Memory B cell (primary cell): Measurements from ENCODE around the gene SCUBE3.

Experiments used
- ATAC-seq: fragments of 150-1000 bp; cut with Tn5 transposase; 2 replicates; pipeline ENCODE4 v1.10.0; 2021; ENCODE audit warnings: low read depth, mild to moderate bottlenecking, moderate library complexity
- DNase-seq, 2 donors: peaks; one replicate each; pipeline ENCODE4 v3.0.0; 2022; ENCODE audit warnings: low spot score in 2 of 2
- H3K27ac Mint-ChIP-seq: one replicate; pipeline ENCODE4 v1.8.0; 2022; ENCODE audit warnings: mild to moderate bottlenecking, moderate library complexity, mixed read lengths
- H3K27me3 Mint-ChIP-seq: one replicate; pipeline ENCODE4 v1.8.0; 2022; ENCODE audit warnings: mixed read lengths
- H3K36me3 Mint-ChIP-seq: one replicate; pipeline ENCODE4 v1.8.0; 2022; ENCODE audit warnings: mild to moderate bottlenecking, mixed read lengths
- H3K4me1 Mint-ChIP-seq: one replicate; pipeline ENCODE4 v1.8.0; 2022; ENCODE audit warnings: mixed read lengths
- H3K4me3 Mint-ChIP-seq: one replicate; pipeline ENCODE4 v1.8.0; 2022; ENCODE audit warnings: mild to moderate bottlenecking, moderate library complexity, mixed read lengths
- H3K9me3 Mint-ChIP-seq: one replicate; pipeline ENCODE4 v1.8.0; 2022; ENCODE audit warnings: mixed read lengths

The SCUBE3 gene

DNA sequence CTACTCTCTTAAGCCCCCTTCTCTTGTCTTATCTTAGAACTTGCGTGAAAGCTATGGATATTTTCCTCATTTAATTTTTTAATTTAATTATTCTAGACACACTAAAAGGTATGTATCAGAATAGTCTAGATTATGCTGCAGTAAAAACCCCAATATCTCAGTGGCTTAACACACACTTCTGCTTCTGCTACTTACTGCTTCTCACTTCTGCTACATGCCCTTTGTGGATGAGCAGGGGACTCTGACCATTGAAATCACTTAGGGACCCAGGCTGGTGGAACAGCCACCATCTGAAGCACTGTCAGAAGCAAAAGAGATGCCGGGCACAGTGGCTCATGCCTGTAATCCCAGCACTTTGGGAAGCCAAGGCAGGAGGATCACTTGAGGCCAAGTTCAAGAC lies 27.2 kb upstream of the SCUBE3 start:
- DNase-seq (no peak), ATAC-seq (no peak)
- Mint-ChIP-seq H3K4me1 (no peaks in the 10 kb centered on the region), H3K9me3 (no peaks in the 10 kb centered on the region), H3K27ac (no peak overlapping the region), H3K4me3 (no peak overlapping the region), H3K27me3 (peaks cover 17% of the 10 kb centered on the region), H3K36me3 (no peaks in the 10 kb centered on the region)

DNA sequence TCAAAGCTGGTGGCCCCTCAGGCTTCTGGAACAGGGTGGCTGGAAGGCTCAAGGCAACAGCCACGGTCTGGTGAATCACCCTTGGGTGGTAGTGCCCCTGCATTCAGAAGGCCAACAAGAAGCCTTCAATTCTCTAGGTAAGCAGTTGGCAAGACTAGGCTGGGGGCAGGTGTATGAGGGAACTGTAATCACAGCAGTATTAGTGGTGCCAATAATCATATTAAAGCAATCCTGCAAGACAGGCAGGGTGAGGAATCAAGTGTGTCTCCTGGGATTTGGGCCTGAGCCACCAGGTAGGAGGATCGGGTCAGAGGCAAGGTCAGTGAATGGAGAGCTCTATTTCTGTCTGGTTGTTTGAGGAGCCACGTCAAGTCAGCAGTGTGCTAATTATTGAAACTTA lies 24.9 kb upstream of the SCUBE3 start:
- ATAC-seq (no peak), DNase-seq (no peak)
- Mint-ChIP-seq H3K27ac (no peak overlapping the region), H3K4me3 (no peak overlapping the region), H3K36me3 (no peaks in the 10 kb centered on the region), H3K9me3 (no peaks in the 10 kb centered on the region), H3K4me1 (no peaks in the 10 kb centered on the region), H3K27me3 (peaks cover 16% of the 10 kb centered on the region)

DNA sequence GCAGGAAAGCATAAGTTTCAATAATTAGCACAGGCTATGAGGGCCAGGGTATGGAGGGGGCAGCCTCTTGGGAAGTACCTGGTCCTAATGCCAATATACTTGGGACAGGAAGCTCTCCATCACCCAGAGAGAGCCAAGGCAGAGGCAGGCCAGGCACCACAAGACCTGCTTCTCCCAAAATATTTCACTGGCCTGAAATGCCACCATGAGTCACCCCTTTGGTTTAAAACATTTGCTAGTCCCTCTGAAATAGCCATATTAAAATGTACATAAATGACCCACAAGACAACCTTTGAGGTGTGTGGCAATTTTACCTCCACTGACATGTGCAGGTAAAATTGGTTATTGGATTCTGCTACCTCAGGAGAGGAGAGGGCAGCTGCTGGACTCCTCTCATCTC lies 23.4 kb upstream of the SCUBE3 start:
- H3K27me3 Mint-ChIP-seq, result peaks cover 22% of the 10 kb centered on the region
- H3K27ac Mint-ChIP-seq, result no peak overlapping the region
- H3K36me3 Mint-ChIP-seq, result no peaks in the 10 kb centered on the region
- no peak overlapping the region for H3K4me3 Mint-ChIP-seq
- H3K9me3 Mint-ChIP-seq, result no peaks in the 10 kb centered on the region
- no peak for DNase-seq
- no peaks in the 10 kb centered on the region for H3K4me1 Mint-ChIP-seq
- no peak for ATAC-seq

DNA sequence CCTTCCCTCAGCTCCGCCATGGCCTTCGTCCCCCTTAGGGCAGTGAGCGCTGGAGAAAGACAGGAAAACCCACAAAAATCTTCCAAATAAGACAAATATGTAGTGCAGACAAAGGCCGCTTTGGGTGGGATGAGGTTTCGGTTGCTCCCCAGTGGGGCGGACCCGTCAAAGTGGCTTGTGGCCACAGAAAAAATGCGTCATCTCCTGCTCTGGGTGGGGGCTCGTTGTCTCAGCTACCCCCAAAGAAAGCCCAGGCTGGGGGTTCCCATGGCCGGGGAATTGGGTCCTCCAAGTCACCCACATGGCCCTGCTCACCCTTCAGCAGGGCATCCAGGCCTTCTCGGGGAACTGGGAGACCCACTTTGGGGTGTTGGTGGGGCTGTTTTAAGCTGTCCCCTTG lies 21.9 kb upstream of the SCUBE3 start:
- no peak overlapping the region for H3K4me3 Mint-ChIP-seq
- peaks cover 22% of the 10 kb centered on the region for H3K27me3 Mint-ChIP-seq
- H3K9me3 Mint-ChIP-seq, result no peaks in the 10 kb centered on the region
- no peak for DNase-seq
- no peak for ATAC-seq
- H3K36me3 Mint-ChIP-seq, result no peaks in the 10 kb centered on the region
- no peak overlapping the region for H3K27ac Mint-ChIP-seq
- no peaks in the 10 kb centered on the region for H3K4me1 Mint-ChIP-seq

DNA sequence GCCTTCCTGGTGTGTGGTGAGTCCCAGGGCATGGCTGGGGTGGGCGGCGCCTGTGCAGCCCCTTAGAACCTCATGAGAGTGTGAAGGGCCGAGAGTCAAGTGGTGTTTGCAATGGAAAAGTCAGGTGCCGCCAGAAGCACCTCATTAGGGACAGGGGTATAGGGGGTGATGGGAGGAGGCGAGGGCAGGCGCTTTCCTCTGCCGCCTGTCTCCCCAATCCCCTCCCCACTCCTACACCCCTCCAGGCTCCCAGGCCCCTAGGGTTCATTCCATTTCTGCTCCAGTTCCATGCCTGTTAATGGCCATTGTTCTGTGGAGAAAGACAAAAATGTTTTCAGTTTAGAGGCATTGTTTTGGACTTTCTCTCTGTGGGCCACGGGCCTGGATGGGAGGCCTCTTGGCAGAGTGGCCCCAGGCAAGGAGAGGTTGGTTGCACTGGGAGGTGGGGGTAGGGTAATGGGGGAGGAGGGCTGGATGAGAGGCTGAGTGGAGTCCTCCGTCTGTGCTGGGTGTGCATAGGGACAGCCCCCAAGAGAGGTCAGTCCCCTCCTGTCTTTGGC lies 21.4 kb upstream of the SCUBE3 start:
- H3K9me3 Mint-ChIP-seq, result no peaks in the 10 kb centered on the region
- H3K4me1 Mint-ChIP-seq, result no peaks in the 10 kb centered on the region
- H3K4me3 Mint-ChIP-seq, result no peak overlapping the region

DNA sequence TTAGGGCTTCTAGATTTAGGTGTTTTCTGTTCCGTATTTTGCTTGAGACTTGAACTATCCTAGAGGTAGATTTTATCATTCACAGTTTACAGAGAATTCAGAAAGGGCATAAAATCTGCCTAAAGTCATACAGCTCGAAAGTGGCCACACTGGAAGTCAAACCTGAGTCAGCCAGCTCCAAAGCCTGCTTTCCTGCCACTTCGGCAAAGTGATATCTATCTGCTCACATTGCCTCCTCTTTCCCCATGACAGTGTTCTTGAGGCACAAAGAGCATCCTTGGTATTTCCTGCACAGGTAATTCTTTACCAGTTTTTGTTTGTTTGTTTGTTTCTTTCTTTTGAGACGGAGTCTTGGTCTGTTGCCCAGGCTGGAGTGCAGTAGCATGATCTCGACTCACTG lies 19.4 kb upstream of the SCUBE3 start:
- peaks cover 16% of the 10 kb centered on the region for H3K27me3 Mint-ChIP-seq
- no peaks in the 10 kb centered on the region for H3K36me3 Mint-ChIP-seq
- H3K4me1 Mint-ChIP-seq, result no peaks in the 10 kb centered on the region
- DNase-seq (no peak), ATAC-seq (no peak)
- H3K9me3 Mint-ChIP-seq, result no peaks in the 10 kb centered on the region
- no peak overlapping the region for H3K4me3 Mint-ChIP-seq
- no peak overlapping the region for H3K27ac Mint-ChIP-seq

More for the DNA sequence above, 21.4 kb upstream of the SCUBE3 start:
- Mint-ChIP-seq H3K36me3 (no peaks in the 10 kb centered on the region), H3K27ac (no peak overlapping the region), H3K27me3 (peaks cover 20% of the 10 kb centered on the region)
- no peak for DNase-seq
- ATAC-seq, result no peak

DNA sequence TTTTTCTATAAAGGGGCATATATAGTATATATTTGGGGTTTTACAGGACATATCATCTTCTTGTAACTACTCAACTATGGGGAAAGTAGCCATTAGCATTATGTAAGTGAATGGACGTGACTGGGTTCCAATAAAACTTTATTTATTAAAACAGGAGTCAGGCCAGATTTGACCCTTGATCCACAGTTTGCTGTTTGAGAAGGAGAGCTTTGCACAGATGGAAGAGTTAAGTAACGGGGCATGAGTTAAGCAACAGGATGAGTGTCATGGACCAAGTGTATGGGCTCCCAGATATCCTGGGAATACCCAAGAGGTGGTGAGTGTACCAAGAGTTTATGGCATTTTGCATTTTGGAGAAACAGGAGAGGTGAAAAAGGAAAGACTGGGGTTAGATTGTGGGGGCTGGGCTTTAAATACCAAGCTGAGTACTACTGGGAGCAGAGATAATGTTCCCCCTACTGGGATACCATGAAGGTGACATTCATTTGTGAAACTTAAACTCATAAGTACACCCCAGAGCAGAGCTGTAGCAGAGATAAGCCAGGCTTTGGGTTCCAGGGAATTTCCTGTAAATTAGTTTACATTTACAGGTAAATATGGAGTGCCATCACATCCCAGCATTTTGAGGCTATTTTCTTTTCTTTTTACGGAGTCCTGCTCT lies 18.5 kb upstream of the SCUBE3 start:
- DNase-seq (no peak), ATAC-seq (no peak)
- peaks cover 18% of the 10 kb centered on the region for H3K27me3 Mint-ChIP-seq
- H3K4me3 Mint-ChIP-seq, result no peak overlapping the region
- H3K9me3 Mint-ChIP-seq, result no peaks in the 10 kb centered on the region
- no peaks in the 10 kb centered on the region for H3K4me1 Mint-ChIP-seq
- no peaks in the 10 kb centered on the region for H3K36me3 Mint-ChIP-seq
- no peak overlapping the region for H3K27ac Mint-ChIP-seq

DNA sequence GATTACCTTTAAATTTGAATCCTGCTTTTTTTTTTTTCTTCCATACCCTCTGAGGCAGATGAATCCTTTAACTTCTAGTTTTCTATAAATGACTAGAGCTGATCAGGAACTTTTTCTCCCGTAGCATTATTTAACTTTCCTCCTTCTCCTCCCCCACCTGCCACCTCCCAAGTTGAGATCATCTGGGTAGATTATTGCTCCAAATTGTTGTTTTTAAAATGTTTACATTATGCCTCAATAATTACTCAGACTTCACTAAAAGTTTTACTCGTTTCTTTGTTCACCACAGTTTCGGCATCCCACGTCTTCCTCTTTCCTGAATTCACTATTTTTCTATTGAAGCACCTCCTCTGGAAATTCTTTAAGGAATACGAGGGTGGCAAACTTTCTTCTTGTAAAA lies 16.6 kb upstream of the SCUBE3 start:
- H3K27ac Mint-ChIP-seq, result no peak overlapping the region

DNA sequence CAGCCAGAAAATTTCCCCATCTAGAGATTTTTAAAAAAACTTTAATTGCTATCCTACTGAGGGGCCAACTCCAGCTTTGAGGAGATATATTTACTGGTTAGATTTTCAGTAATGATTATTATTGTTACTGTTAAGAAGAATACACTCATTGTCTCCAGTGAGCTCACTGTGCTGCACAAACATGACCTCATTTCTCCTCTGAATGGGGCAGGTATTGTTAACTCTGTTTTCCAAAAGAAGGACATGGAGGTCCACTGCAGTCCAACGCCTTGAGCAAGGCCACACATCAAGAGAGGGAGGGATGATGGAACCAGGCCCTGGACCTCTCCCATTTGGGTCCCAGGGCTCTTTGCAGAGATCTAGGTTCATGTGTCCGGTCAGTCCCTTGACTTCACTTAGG lies 13.9 kb upstream of the SCUBE3 start:
- Mint-ChIP-seq H3K4me1 (no peaks in the 10 kb centered on the region), H3K27me3 (peaks cover 20% of the 10 kb centered on the region), H3K27ac (no peak overlapping the region), H3K36me3 (no peaks in the 10 kb centered on the region), H3K9me3 (no peaks in the 10 kb centered on the region), H3K4me3 (no peak overlapping the region)
- DNase-seq (no peak), ATAC-seq (no peak)

More for the DNA sequence above, 16.6 kb upstream of the SCUBE3 start:
- no peaks in the 10 kb centered on the region for H3K4me1 Mint-ChIP-seq
- DNase-seq (no peak), ATAC-seq (no peak)
- no peak overlapping the region for H3K4me3 Mint-ChIP-seq
- H3K27me3 Mint-ChIP-seq, result peaks cover 15% of the 10 kb centered on the region
- H3K36me3 Mint-ChIP-seq, result no peaks in the 10 kb centered on the region
- H3K9me3 Mint-ChIP-seq, result no peaks in the 10 kb centered on the region

DNA sequence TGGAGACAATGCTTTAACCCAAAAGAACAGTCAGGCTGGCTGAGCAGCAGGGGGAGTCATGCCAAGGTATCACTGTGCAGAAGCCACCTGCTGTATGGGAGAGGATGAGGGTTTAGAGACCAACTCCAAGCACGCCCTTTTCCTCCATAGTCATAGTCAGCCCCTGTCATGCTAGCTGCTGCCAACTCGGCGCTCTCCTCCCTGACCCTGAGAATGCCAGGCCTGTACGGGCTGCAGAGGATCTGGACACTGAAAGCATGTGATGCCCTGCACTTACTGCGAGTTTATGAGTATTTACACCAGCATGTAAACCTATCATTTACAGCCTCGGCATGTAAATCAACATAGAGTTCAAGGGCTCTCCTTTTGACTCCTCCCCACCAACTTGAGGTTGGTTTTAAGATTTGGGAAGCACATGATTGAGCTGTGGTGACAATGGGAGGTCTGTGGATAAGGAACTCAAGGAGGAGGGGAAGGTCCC lies 11.7 kb upstream of the SCUBE3 start:
- H3K27ac Mint-ChIP-seq, result no peak overlapping the region
- H3K4me3 Mint-ChIP-seq, result no peak overlapping the region
- ATAC-seq (no peak), DNase-seq (no peak)
- H3K9me3 Mint-ChIP-seq, result no peaks in the 10 kb centered on the region
- H3K27me3 Mint-ChIP-seq, result peaks cover 22% of the 10 kb centered on the region
- H3K4me1 Mint-ChIP-seq, result peaks cover 2% of the 10 kb centered on the region
- no peaks in the 10 kb centered on the region for H3K36me3 Mint-ChIP-seq

DNA sequence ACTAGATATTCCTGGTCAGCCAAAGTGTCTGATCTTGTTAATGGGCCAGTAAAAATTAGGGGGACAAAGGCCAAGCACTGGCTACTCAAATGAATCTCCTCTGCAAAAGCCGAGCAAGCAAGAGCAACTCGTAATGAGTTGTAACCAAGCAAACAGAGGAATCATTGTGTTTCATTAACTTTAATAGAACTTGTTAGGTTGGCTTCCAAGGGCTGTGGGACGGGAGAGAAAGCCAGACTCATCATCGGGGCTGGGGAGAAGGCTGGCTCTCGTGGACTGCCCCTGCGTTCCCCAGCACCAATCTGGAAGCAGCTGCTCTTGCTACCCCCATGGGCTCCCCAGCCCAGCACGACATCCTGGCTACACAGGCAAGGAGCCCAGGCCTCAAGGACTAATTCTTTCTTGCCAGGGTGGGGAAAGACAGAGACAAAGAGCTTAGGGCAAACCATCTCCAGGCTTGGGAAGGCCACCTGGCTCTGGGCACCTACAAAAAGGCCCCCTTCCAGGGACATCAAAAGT lies 10.5 kb upstream of the SCUBE3 start:
- DNase-seq (no peak), ATAC-seq (no peak)
- no peaks in the 10 kb centered on the region for H3K9me3 Mint-ChIP-seq
- H3K27ac Mint-ChIP-seq, result no peak overlapping the region
- H3K4me3 Mint-ChIP-seq, result no peak overlapping the region
- peaks cover 28% of the 10 kb centered on the region for H3K27me3 Mint-ChIP-seq
- H3K4me1 Mint-ChIP-seq, result peaks cover 2% of the 10 kb centered on the region
- no peaks in the 10 kb centered on the region for H3K36me3 Mint-ChIP-seq

DNA sequence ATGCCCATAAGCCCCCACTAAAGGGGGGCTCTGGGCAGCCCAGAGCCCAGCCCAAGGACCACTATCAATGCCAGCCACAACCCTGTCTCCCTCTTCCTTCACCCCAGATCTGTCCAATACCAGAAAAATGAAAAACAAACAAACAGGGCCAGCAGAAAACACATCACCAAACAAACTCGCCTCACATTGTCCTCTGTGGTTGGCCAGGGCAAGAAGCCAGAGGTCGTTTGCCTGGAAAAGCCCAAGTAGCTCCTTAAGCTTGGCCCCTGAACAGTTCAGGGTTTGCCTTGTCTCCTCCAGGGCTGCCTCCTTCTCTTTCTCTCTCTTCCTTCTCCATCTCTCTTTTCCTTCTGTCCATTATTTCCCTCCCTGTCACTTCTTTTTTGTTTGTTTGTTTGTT lies 10.1 kb upstream of the SCUBE3 start:
- Mint-ChIP-seq H3K27ac (no peak overlapping the region), H3K36me3 (no peaks in the 10 kb centered on the region), H3K4me3 (no peak overlapping the region), H3K4me1 (peaks cover 4% of the 10 kb centered on the region), H3K9me3 (no peaks in the 10 kb centered on the region), H3K27me3 (peaks cover 33% of the 10 kb centered on the region)
- no peak for ATAC-seq
- no peak for DNase-seq

DNA sequence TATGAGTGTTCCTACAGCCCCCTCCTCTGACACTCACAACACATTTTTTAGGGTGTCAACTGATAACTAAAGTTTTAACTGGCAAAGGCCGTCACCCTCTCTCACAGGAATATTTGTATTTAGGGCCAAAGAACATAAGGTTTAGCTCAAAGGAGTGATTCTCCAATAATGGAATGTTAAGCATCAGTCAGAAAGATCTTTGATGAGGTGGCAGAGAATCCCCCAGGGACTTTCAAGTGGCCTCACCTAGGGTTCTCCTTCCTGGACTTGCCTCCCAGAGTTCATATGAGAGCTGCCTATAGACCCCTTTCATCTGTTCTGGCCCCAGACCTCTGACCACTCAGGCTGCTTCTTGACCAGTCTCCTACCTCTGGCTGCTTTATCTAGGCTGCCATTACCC lies 7.4 kb upstream of the SCUBE3 start:
- peaks cover 33% of the 10 kb centered on the region for H3K27me3 Mint-ChIP-seq
- no peak for ATAC-seq

DNA sequence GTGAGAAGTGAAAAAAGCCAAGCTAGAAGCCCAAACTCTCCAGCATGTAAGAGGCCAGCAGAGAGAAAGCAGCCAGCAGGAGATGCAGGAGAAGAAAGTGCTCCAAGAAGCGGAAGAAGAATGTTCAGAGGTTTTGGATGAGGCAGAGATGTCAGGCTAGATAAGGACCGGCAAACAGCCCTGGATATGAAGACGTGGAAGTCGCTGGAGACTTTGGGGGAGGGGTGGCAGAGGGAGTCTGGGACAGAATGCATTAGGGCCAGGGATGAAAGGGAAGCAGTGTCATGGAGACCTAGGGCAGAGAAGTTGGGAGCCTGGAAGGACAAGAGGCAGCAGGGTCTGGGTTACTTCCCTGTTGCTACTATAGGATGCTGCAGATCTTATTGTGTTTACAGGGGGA lies 5.3 kb upstream of the SCUBE3 start:
- H3K4me1 Mint-ChIP-seq, result peaks cover 14% of the 10 kb centered on the region
- H3K27me3 Mint-ChIP-seq, result peaks cover 37% of the 10 kb centered on the region
- H3K27ac Mint-ChIP-seq, result no peak overlapping the region
- H3K4me3 Mint-ChIP-seq, result no peak overlapping the region
- ATAC-seq (no peak), DNase-seq (no peak)
- no peaks in the 10 kb centered on the region for H3K9me3 Mint-ChIP-seq
- H3K36me3 Mint-ChIP-seq, result no peaks in the 10 kb centered on the region

More for the DNA sequence above, 7.4 kb upstream of the SCUBE3 start:
- no peaks in the 10 kb centered on the region for H3K36me3 Mint-ChIP-seq
- DNase-seq, result no peak
- H3K27ac Mint-ChIP-seq, result no peak overlapping the region
- no peak overlapping the region for H3K4me3 Mint-ChIP-seq
- no peaks in the 10 kb centered on the region for H3K9me3 Mint-ChIP-seq
- H3K4me1 Mint-ChIP-seq, result peaks cover 9% of the 10 kb centered on the region

DNA sequence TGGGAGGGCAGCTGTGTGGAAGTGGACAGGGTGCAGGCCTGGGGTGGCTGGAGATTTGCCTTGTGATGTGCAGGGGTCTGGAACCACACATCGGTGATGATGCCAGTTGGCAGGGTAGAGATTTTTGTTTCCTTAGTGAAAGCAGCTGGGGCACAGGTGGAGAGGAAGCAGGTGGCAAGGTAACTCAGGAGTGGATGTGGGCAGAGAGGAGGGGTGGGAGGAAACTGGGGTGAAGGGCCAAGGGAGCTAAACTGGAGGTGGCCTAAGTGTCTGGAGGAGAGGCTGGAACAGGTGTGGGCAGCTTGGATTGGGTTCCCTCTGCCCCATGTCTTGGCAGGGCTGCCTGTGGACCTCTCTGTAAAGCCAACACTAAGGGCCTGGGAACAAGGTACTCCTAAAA lies 4.7 kb upstream of the SCUBE3 start:
- no peak for ATAC-seq

More for the DNA sequence above, 4.7 kb upstream of the SCUBE3 start:
- H3K4me3 Mint-ChIP-seq, result no peak overlapping the region
- H3K27me3 Mint-ChIP-seq, result peaks cover 35% of the 10 kb centered on the region
- H3K27ac Mint-ChIP-seq, result no peak overlapping the region
- peaks cover 14% of the 10 kb centered on the region for H3K4me1 Mint-ChIP-seq
- no peaks in the 10 kb centered on the region for H3K36me3 Mint-ChIP-seq
- no peak for DNase-seq
- no peaks in the 10 kb centered on the region for H3K9me3 Mint-ChIP-seq
